ENCODE results near the gene XRN2. TPM values are rescaled to one million over a fixed set of nuclear protein-coding genes. Genes with fewer than 3 reads are reported as not detected.

XRN2 gene
- total and polyA plus RNA-seq, 7 experiments from 2014 or later: 51.7 to 83.2 (median 61.7) TPM

DNA sequence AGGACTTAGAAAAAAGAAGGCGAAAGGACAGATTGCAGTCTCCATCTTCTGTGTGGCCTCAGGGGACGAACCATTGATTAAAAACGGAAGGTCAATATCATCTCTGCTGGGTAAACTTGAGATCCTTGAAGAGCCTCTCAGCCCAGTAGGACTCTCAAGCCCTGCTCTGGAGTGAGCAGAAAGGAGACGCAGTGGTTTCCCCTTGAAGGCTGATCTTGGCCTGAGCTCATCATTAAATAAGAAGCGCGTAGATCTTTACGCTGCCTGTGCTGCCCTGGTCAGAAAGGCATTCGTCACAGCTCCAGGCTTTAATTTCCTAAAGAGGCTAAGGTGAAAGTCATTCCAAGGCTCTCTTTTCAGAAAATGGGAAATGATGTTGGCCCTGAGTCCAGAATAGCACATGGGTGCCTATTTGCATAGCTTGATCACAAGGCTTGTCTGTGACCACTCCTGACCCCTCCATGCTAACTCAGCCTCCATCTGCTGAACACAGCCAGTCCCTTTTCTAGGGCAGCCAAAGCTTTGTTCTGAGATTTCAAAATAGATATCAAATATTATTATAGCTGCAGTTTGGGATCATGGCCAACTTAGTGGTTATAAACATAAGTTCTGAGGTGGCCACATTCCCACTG, 29.3 kb upstream of the XRN2 start:
- peaks cover 0 to 9% (median 4%) of the 10 kb centered on the region in 5 donors for H3K36me3 Mint-ChIP-seq
- Histone ChIP-seq H3K4me1 (ENCODE audit: control insufficient read depth in 2 of 2, insufficient read depth in 2 of 2, low read length in 2 of 2) (no peaks in the 10 kb centered on the region), H3K27me3 (ENCODE audit: control insufficient read depth in 2 of 2, insufficient read depth in 2 of 2, low read length in 2 of 2) (no peaks in the 10 kb centered on the region), H3K27ac (ENCODE audit: low read depth, low read length) (no peak overlapping the region), H3K9me3 (ENCODE audit: control insufficient read depth in 2 of 3, low read length in 3 of 3) (no peaks in the 10 kb centered on the region), H3K4me3 (ENCODE audit: low read length) (no peak overlapping the region), H3K36me3 (ENCODE audit: control insufficient read depth in 2 of 3, insufficient read depth in 3 of 3, low read length in 3 of 3) (no peaks in the 10 kb centered on the region)
- intact Hi-C loops (cut with micrococcal nuclease): no loop called here
- H3K4me1 Mint-ChIP-seq: no peaks in the 10 kb centered on the region
- H3K27me3 Mint-ChIP-seq: peaks cover 10 to 39% (median 18%) of the 10 kb centered on the region in 5 donors
- no peak for DNase-seq
- ChIA-PET POLR2A (no interaction called here), CTCF (no interaction called here)
- H3K4me3 Mint-ChIP-seq: no peak overlapping the region
- ATAC-seq: no peak
- H3K27ac Mint-ChIP-seq: no peak overlapping the region
- peaks cover 0 to 11% (median 4%) of the 10 kb centered on the region in 11 donors for H3K9me3 Mint-ChIP-seq

DNA sequence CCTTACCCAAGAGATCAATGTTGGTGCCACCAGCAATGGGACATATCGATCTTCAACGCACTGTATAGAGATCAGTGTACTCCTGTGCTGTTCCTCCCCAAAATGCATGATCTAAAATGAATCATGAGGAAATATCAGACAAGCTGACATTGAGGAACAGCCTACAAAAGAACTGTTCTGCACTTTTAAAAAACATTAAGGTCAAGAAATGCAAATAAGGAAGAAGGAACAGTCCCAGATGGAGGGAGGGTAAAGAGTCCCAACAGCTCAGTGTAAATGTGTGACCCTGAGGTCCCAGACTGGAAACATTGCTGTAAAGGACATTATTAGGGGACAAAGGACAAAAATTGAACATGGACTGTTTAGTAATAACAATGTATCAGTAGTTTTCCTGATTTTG, 24.3 kb upstream of the XRN2 start:
- Mint-ChIP-seq H3K9me3 (peaks cover 0 to 5% (median 0%) of the 10 kb centered on the region in 11 donors), H3K27ac (no peak overlapping the region), H3K27me3 (peaks cover 9 to 36% (median 24%) of the 10 kb centered on the region in 5 donors), H3K36me3 (no peaks in the 10 kb centered on the region), H3K4me1 (no peaks in the 10 kb centered on the region), H3K4me3 (no peak overlapping the region)
- ChIA-PET POLR2A (no interaction called here), CTCF (no interaction called here)
- intact Hi-C loops (cut with micrococcal nuclease): no loop called here
- H3K27me3 ChIP-seq (ENCODE audit: control insufficient read depth in 2 of 2, insufficient read depth in 2 of 2, low read length in 2 of 2): no peaks in the 10 kb centered on the region
- ATAC-seq: no peak
- H3K36me3 ChIP-seq (ENCODE audit: control insufficient read depth in 2 of 3, insufficient read depth in 3 of 3, low read length in 3 of 3): no peaks in the 10 kb centered on the region
- H3K9me3 ChIP-seq (ENCODE audit: control insufficient read depth in 2 of 3, low read length in 3 of 3): no peaks in the 10 kb centered on the region
- no peak for DNase-seq
- H3K27ac ChIP-seq (ENCODE audit: low read depth, low read length): no peak overlapping the region
- no peak overlapping the region for H3K4me3 ChIP-seq (ENCODE audit: low read length)
- no peaks in the 10 kb centered on the region for H3K4me1 ChIP-seq (ENCODE audit: control insufficient read depth in 2 of 2, insufficient read depth in 2 of 2, low read length in 2 of 2)

DNA sequence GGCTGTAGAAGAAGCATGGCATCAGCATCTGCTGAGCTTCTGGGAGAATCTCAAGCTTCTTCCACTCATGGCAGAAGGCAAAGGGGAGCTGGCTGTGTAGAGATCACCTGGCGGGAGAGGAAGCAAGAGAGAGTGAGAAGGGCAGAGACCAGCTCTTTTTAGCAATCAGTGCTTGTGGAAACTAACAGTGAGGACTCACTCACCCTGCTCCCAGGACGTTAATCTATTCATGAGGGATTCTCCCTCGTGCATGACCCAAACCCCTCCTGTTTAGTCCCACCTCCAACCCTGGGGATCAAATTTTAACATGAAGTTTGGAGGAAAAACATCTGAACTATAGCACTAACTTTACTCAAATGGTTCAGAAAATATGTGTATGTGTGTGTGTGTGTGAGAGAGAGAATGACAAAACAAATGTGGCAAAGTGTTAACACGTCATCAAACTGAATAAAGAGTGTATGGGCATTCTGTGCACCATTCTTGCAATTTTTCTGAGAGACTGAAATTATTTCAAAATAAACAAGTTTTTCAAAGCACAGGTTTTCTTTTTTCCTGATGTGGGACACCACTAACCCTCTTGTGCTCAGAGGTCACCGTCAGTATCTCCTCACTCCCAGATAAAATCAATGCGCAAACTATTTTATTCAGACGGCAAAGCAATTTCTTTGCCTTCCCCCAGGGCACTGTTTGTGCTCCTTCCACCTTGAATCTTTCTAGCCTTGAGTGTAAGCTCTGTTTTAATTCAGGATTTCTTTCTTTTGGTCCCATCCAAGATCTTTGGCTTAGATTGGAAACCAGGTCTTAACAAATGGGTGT, 23.2 kb upstream of the XRN2 start:
- H3K36me3 ChIP-seq (ENCODE audit: control insufficient read depth in 2 of 3, insufficient read depth in 3 of 3, low read length in 3 of 3): no peaks in the 10 kb centered on the region
- Mint-ChIP-seq H3K36me3 (no peaks in the 10 kb centered on the region), H3K4me1 (no peaks in the 10 kb centered on the region), H3K27me3 (peaks cover 14 to 38% (median 25%) of the 10 kb centered on the region in 5 donors), H3K4me3 (no peak overlapping the region), H3K9me3 (peaks cover 0 to 8% (median 3%) of the 10 kb centered on the region in 11 donors), H3K27ac (no peak overlapping the region)
- H3K27ac ChIP-seq (ENCODE audit: low read depth, low read length): no peak overlapping the region
- no peaks in the 10 kb centered on the region for H3K9me3 ChIP-seq (ENCODE audit: control insufficient read depth in 2 of 3, low read length in 3 of 3)
- DNase-seq (no peak), ATAC-seq (no peak)
- no peaks in the 10 kb centered on the region for H3K4me1 ChIP-seq (ENCODE audit: control insufficient read depth in 2 of 2, insufficient read depth in 2 of 2, low read length in 2 of 2)
- no peaks in the 10 kb centered on the region for H3K27me3 ChIP-seq (ENCODE audit: control insufficient read depth in 2 of 2, insufficient read depth in 2 of 2, low read length in 2 of 2)
- POLR2A ChIA-PET: no interaction called here
- CTCF ChIA-PET: no interaction called here
- no peak overlapping the region for H3K4me3 ChIP-seq (ENCODE audit: low read length)
- intact Hi-C loops (cut with micrococcal nuclease): no loop called here

DNA sequence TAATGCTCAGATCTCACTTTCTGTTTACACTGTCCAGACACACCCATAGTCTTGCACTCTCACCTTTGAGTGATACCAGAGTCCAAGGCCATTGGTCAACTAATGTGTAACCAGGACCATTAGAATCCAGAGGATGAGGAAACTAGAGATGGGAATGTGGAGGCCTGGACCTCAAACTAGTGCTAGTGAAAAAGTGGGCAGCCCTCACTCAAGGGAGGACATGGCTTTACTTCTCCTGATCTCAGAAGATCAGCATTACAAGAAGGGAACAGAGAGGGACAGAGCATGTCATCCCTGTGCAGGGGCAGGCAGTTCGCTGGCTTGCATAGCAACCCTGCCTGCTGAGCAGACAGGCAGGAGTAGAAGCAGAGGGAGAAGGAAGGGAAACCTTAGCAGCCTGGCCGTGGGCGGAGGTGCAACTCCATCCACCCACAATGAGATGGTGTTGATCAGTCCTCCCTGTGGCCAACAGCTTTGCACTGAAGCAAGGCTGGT, 22.6 kb upstream of the XRN2 start:
- Mint-ChIP-seq H3K4me3 (no peak overlapping the region), H3K36me3 (peaks cover 0 to 4% (median 3%) of the 10 kb centered on the region in 5 donors), H3K27ac (no peak overlapping the region), H3K4me1 (no peaks in the 10 kb centered on the region), H3K27me3 (peaks cover 19 to 40% (median 30%) of the 10 kb centered on the region in 5 donors), H3K9me3 (peaks cover 0 to 12% (median 5%) of the 10 kb centered on the region in 11 donors)
- intact Hi-C loops (cut with micrococcal nuclease): no loop called here
- Histone ChIP-seq H3K4me1 (ENCODE audit: control insufficient read depth in 2 of 2, insufficient read depth in 2 of 2, low read length in 2 of 2) (no peaks in the 10 kb centered on the region), H3K27ac (ENCODE audit: low read depth, low read length) (no peak overlapping the region), H3K27me3 (ENCODE audit: control insufficient read depth in 2 of 2, insufficient read depth in 2 of 2, low read length in 2 of 2) (no peaks in the 10 kb centered on the region), H3K4me3 (ENCODE audit: low read length) (no peak overlapping the region), H3K9me3 (ENCODE audit: control insufficient read depth in 2 of 3, low read length in 3 of 3) (no peaks in the 10 kb centered on the region), H3K36me3 (ENCODE audit: control insufficient read depth in 2 of 3, insufficient read depth in 3 of 3, low read length in 3 of 3) (no peaks in the 10 kb centered on the region)
- ATAC-seq (no peak), DNase-seq (no peak)
- ChIA-PET POLR2A (no interaction called here), CTCF (no interaction called here)

DNA sequence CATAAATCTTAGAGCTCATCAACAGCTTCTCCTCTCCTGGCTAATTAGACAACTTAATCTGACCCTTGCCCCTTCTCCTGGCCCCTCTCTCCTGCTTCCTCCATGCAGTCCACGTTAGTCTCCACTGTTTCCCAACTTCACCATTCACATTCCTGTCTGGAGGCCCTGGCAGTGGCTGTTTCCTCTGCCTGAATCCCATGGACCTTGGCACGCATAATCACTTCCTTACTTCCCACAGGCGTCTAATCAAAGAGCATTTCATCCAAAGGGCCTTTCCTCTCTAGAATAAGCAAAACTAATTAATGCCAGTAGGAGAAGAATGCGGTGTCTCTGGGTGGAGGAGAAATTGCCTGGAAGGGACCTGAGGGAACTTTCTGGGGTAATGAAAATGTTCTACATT, 16.4 kb upstream of the XRN2 start:
- intact Hi-C loops (cut with micrococcal nuclease): no loop called here
- Mint-ChIP-seq H3K4me3 (no peak overlapping the region), H3K27ac (no peak overlapping the region), H3K9me3 (peaks cover 2 to 24% (median 11%) of the 10 kb centered on the region in 11 donors), H3K36me3 (peaks cover 0 to 14% (median 8%) of the 10 kb centered on the region in 5 donors), H3K27me3 (peaks cover 35 to 63% (median 42%) of the 10 kb centered on the region in 5 donors), H3K4me1 (no peaks in the 10 kb centered on the region)
- Histone ChIP-seq H3K4me3 (ENCODE audit: low read length) (no peak overlapping the region), H3K4me1 (ENCODE audit: control insufficient read depth in 2 of 2, insufficient read depth in 2 of 2, low read length in 2 of 2) (no peaks in the 10 kb centered on the region), H3K27ac (ENCODE audit: low read depth, low read length) (no peak overlapping the region), H3K27me3 (ENCODE audit: control insufficient read depth in 2 of 2, insufficient read depth in 2 of 2, low read length in 2 of 2) (no peaks in the 10 kb centered on the region), H3K36me3 (ENCODE audit: control insufficient read depth in 2 of 3, insufficient read depth in 3 of 3, low read length in 3 of 3) (no peaks in the 10 kb centered on the region), H3K9me3 (ENCODE audit: control insufficient read depth in 2 of 3, low read length in 3 of 3) (no peaks in the 10 kb centered on the region)
- ATAC-seq (no peak), DNase-seq (no peak)
- CTCF ChIA-PET: no interaction called here
- POLR2A ChIA-PET: no interaction called here

DNA sequence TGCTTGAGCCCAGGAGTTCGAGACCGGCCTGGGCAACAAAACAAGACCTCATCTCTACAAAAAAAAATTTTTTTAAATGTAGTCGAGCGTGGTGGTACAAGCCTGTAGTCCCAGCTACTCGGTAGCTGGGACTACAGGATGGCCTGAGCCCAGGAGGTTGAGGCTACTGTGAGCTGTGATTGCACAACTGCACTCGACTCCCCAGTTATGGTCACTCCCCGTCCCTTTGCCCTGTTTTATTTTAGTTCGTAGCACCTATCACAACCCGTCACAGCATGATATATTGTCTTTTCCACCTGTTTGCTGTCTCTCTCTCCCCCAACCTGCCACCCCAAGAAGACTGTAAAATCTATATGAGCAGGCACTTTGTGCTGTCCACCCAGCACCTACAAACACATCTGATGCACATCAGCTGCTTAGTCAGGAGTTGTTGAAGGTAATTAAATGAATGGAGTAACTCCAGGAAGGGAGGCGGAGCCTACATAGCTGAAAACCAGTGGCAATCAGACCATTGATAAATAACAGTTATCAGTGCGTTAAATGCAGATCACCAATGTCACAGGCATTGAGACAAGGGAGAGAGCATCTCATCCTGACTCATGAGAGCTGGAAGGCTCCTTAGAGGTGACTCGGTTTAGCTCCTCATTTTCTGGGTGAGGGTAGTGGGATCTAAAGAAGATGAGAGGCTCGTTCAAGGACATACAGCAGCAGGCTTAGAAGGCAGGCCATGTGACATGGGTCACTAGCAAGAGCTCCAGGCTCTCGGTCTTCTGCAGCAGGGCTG, 14.4 kb upstream of the XRN2 start:
- DNase-seq: no peak
- ChIA-PET CTCF (no interaction called here), POLR2A (interaction anchor here (1.2 kb wide), 1 partner anchor 14 kb away, joined by 4 read pairs; the partner anchor contains the start of gene XRN2)
- H3K9me3 ChIP-seq (ENCODE audit: control insufficient read depth in 2 of 3, low read length in 3 of 3): no peaks in the 10 kb centered on the region
- no peaks in the 10 kb centered on the region for H3K36me3 ChIP-seq (ENCODE audit: control insufficient read depth in 2 of 3, insufficient read depth in 3 of 3, low read length in 3 of 3)
- no peaks in the 10 kb centered on the region for H3K27me3 ChIP-seq (ENCODE audit: control insufficient read depth in 2 of 2, insufficient read depth in 2 of 2, low read length in 2 of 2)
- no peak for ATAC-seq
- Mint-ChIP-seq H3K27me3 (peaks cover 25 to 56% (median 42%) of the 10 kb centered on the region in 5 donors), H3K9me3 (peaks cover 0 to 23% (median 11%) of the 10 kb centered on the region in 11 donors), H3K4me1 (no peaks in the 10 kb centered on the region), H3K27ac (no peak overlapping the region), H3K4me3 (no peak overlapping the region), H3K36me3 (peaks cover 0 to 14% (median 8%) of the 10 kb centered on the region in 5 donors)
- H3K27ac ChIP-seq (ENCODE audit: low read depth, low read length): no peak overlapping the region
- no peaks in the 10 kb centered on the region for H3K4me1 ChIP-seq (ENCODE audit: control insufficient read depth in 2 of 2, insufficient read depth in 2 of 2, low read length in 2 of 2)
- H3K4me3 ChIP-seq (ENCODE audit: low read length): no peak overlapping the region
- intact Hi-C loops (cut with micrococcal nuclease): no loop called here
